ENCODE data around the gene NES.

DNA sequence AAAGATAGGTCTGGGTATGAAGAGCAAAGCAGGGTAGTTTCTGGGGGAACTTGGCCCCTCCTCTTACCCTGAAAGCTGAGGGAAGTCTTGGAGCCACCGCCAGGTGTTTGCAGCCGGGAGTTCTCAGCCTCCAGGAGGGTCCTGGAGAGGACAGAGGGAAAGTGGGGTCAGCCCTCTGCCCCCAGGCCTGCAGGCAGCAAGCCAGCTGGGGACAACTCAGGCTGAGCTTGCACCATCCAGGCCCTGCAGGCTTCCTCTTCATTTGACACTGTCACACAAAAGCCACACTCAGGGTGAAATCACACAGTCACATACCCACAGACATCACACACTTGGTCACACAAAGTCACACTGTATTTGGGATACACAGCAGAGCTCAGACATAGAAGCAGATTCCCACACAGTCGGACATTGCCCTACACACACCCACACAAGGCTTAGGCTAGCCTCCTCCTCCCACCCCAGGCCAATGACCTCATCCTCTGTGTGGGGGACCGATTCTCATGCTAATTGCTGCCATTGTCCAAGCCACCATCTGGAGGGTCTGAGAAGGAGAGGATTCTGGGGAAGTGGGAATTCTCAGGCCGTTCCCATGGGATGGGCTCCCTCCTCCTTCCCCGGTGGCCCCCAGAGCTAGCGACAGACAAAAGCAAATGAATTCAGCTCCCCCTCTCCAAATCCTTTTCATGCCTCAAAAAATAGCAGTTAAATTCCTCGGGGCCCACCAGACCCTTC, 3.7 kb downstream of the NES start:
- TF ChIP-seq, protein P1, sequence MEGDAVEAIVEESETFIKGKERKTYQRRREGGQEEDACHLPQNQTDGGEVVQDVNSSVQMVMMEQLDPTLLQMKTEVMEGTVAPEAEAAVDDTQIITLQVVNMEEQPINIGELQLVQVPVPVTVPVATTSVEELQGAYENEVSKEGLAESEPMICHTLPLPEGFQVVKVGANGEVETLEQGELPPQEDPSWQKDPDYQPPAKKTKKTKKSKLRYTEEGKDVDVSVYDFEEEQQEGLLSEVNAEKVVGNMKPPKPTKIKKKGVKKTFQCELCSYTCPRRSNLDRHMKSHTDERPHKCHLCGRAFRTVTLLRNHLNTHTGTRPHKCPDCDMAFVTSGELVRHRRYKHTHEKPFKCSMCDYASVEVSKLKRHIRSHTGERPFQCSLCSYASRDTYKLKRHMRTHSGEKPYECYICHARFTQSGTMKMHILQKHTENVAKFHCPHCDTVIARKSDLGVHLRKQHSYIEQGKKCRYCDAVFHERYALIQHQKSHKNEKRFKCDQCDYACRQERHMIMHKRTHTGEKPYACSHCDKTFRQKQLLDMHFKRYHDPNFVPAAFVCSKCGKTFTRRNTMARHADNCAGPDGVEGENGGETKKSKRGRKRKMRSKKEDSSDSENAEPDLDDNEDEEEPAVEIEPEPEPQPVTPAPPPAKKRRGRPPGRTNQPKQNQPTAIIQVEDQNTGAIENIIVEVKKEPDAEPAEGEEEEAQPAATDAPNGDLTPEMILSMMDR (IDR thresholded peaks at IDR 0.05) = no peak
- TF ChIP-seq EP300 (IDR thresholded peaks at IDR 0.05) (no peak), POLR2A (IDR thresholded peaks at IDR 0.05; ENCODE audit: low read depth) (no peak)

Measured in esophagus muscularis mucosa (tissue), 4 donors.